COLO668 (cell line): ENCODE results near the gene CCDC70.
A peak's percentile ranks its signal among the peaks of the same experiment; 100 is the strongest.

Experiments used
- DNase-seq: peaks from one replicate; lab custom pipeline; 2025; ENCODE audit not compliant: unreplicated experiment; lab: John Stamatoyannopoulos, UW

The CCDC70 gene

GRCh38 chr13:51828730-51829567 is 32.8 kb upstream of the CCDC70 start:
- no peak for DNase-seq

GRCh38 chr13:51829568-51829899 is 32.2 kb upstream of the CCDC70 start:
- no peak for DNase-seq

- no peak for DNase-seq
Measured at GRCh38 chr13:51831519-51831918, 30.2 kb upstream of the CCDC70 start.

GRCh38 chr13:51832471-51833152 is 29.2 kb upstream of the CCDC70 start:
- peak; percentile 37 for DNase-seq

GRCh38 chr13:51833980-51834379 is 27.8 kb upstream of the CCDC70 start:
- DNase-seq: no peak

- no peak for DNase-seq
Measured at GRCh38 chr13:51834581-51835171, 27.1 kb upstream of the CCDC70 start.

- no peak for DNase-seq
Measured at GRCh38 chr13:51837016-51837415, 24.8 kb upstream of the CCDC70 start.

GRCh38 chr13:51838240-51838846 is 23.4 kb upstream of the CCDC70 start:
- DNase-seq: no peak

GRCh38 chr13:51839711-51840540 is 21.8 kb upstream of the CCDC70 start:
- no peak for DNase-seq

GRCh38 chr13:51840917-51841316 is 20.9 kb upstream of the CCDC70 start:
- no peak for DNase-seq

GRCh38 chr13:51841732-51842131 is 20.0 kb upstream of the CCDC70 start:
- no peak for DNase-seq

- no peak for DNase-seq
Measured at GRCh38 chr13:51843529-51843928, 18.2 kb upstream of the CCDC70 start.

- DNase-seq: peak; percentile 75
Measured at GRCh38 chr13:51844862-51845573, 16.8 kb upstream of the CCDC70 start, which contains the start of gene TMEM272. Gene TMEM272 (minus strand): TSS chr13:51845177. CDS start chr13:51838530, 6,647 bp downstream.

- DNase-seq: no peak
Measured at GRCh38 chr13:51845574-51846318, 16.0 kb upstream of the CCDC70 start.

GRCh38 chr13:51846756-51847155 is 15.0 kb upstream of the CCDC70 start:
- DNase-seq: no peak

GRCh38 chr13:51848674-51849073 is 13.1 kb upstream of the CCDC70 start:
- no peak for DNase-seq

- peak; percentile 62 for DNase-seq
Measured at GRCh38 chr13:51849145-51850101, 12.3 kb upstream of the CCDC70 start.

- no peak for DNase-seq
Measured at GRCh38 chr13:51856027-51856736, 5.6 kb upstream of the CCDC70 start.
